22Rv1 (cell line): ENCODE measurements around the gene LEMD3.

Experiments used
- CTCF ChIP-seq: fragments of 450-650 bp; IDR thresholded peaks from 2 replicates; pipeline ENCODE4 v1.5.1; 2017; ENCODE audit warnings: mild to moderate bottlenecking
- ZFX ChIP-seq: fragments of 450-650 bp; IDR thresholded peaks from 2 replicates; pipeline ENCODE4 v1.6.1; 2017; ENCODE audit warnings: antibody characterized with exemption, borderline replicate concordance

GRCh38 chr12:65188179-65188701, 18.9 kb downstream of the LEMD3 start:
- TF ChIP-seq CTCF = no peak
- no peak for TF ChIP-seq ZFX
